Epidermal melanocyte (primary cell): Measurements from ENCODE around the gene VPS35L.

Experiments
- DNase-seq: peaks from one replicate; pipeline ENCODE4 v3.0.0; 2011; ENCODE audit warnings: low spot score; ENCODE audit not compliant: insufficient read length

VPS35L gene

GRCh38 chr16:19595043-19595767, 39.7 kb downstream of the VPS35L start:
- no peak for DNase-seq

- DNase-seq, result no peak
Observed at GRCh38 chr16:19598805-19599510, 43.5 kb downstream of the VPS35L start.

- no peak for DNase-seq
Observed at GRCh38 chr16:19599968-19600716, 44.6 kb downstream of the VPS35L start.

DNA sequence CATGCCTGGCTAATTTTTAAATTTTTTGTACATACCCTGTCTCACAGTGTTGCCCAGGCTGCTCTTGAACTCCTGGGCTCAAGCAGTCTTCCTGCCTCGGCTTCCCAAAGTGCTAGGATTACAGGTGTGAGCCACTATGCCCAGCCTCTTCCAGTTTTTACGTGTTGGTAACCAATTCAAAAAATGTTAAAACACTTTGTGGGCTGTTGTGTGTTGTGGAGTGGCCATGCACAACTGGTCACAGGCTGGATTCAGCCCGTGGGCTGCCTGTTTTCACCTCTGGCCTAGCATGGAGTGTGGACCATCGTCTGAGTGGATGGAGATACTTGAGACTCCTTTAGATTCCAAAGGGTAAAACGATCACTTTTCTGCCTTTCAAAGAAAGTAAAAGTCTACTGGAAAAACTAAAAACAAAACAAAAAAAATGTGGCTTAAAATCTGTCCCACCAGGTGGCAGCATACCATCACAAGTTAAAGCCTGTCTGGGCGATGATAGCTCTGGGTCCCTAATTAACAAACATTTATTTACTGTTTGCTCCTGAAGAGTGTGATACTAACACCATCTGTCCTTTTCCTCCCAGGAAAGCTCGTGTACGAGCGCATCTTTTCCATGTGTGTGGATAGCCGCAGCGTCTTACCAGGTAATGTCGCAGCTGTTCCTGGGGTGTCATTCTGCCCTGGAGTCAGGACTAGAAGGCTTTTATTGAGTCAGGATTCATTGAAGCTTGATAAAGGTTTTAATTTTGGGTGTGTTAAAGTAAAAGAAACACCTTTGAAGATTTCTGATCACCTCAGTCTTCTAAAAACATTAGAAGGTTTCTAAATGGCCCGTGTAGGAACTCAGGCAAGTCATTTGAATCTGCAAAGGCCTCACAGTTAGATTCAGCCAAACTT, 45.8 kb downstream of the VPS35L start:
- DNase-seq, result no peak

DNA sequence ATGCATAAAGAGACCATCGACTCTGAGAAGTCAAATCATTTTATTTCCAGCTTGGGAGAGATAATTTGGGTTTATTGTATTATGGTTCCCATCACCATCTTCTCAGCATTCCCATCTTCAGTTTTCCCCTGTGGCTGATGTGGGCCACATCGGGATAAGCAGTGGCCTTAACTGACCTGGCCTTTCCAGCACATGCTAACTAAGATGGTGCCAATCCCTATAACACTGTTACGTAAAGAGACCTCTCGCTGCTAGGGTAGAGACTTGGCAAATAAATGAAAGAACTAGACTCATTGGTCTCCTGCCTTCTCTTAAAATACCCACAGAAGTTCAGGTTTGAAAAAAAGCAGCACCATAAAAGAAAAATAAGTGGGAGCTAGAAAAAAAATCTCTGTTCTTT, 49.4 kb downstream of the VPS35L start:
- DNase-seq, result no peak

DNA sequence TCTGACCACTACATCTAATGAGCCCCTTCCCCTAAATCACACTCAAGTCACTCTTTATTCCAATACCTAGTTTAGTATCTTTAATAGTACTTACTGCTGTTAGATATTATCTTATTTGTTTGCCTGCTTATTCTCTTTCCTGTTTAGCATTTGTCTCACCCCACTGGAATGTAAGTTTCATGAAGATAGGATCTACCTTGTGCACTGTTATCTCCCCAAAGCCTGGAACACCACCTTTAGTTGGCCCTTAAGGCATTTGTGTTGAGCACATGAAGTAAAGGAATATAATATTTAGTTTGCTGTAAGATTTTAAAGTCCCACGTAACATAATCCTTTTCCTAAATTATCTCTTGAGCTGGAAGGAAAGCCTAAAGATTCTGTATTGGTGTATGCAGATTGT, 50.2 kb downstream of the VPS35L start:
- DNase-seq, result no peak

DNA sequence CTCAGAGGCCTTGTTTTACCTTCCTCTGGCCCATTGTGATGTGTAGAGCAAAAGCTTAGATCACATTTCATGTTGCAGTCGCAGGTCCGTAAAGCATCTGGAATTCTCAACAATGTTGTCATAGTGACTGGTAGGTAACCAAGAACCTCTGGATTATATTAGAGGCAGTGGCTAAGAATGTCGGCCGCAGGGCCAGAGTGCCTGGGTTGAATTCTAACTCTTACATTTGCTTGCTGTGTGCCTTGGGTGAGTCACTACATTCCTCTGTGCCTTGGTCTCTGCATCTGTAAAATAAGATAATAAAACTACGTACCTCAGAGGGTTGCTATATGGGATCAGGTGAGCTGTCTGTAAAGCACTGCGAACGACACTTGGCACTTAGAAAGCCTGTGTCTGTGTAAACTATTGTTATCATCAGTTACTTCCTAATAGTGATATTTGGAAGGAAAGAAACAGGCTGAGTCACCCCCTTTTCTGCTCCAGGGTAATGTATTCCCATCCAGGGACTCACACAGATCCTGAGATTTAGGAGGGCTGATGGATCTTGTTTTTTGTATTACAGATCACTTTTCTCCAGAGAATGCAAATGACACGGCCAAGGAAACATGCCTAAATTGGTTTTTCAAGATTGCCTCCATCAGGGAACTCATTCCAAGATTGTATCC, 52.2 kb downstream of the VPS35L start:
- DNase-seq, result no peak

- no peak for DNase-seq
Observed at GRCh38 chr16:19609359-19609758, 53.9 kb downstream of the VPS35L start.

DNA sequence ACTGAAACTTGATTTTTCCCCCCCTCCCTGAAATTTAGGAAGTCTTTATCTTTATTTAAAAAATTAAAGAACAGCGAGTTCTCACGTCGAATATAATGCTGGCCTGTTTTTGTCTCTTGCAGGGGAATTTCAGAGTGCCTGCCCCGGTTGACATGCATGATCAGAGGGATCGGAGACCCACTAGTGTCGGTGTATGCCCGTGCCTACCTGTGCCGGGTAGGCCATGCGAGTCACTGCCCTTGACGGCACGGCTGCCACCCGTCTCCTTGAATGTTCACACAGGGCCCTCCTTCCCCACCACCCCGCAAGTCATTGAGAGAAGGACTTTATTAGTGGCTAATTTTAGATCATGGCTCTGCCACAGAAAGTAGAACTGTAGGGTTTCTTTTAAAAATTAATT, 54.7 kb downstream of the VPS35L start:
- DNase-seq, result no peak

- DNase-seq, result no peak
Observed at GRCh38 chr16:19613834-19614233, 58.3 kb downstream of the VPS35L start.

GRCh38 chr16:19616241-19616640, 60.7 kb downstream of the VPS35L start:
- no peak for DNase-seq

- no peak for DNase-seq
Observed at GRCh38 chr16:19618876-19619275, 63.4 kb downstream of the VPS35L start.

DNA sequence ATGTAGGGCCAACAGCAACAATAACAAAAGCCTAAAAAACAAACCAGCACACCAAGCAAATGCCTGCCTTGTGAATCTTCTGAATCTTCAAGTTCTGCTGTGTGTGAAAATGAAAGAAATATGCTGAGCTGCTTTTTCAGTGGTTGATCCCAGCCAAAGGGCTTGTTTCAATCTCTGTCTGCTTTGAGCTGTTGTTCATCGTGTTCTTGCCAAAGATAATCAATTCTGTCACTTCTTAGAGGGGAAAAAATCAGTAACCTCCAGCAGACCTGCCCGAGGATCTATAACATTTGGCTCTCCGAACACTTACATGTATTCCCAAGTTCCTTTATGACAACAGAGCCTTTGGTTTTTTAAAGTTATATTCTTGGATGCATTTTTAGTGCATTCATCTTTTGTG, 65.9 kb downstream of the VPS35L start:
- DNase-seq, result no peak

- no peak for DNase-seq
Observed at GRCh38 chr16:19625039-19625438, 69.5 kb downstream of the VPS35L start.

DNA sequence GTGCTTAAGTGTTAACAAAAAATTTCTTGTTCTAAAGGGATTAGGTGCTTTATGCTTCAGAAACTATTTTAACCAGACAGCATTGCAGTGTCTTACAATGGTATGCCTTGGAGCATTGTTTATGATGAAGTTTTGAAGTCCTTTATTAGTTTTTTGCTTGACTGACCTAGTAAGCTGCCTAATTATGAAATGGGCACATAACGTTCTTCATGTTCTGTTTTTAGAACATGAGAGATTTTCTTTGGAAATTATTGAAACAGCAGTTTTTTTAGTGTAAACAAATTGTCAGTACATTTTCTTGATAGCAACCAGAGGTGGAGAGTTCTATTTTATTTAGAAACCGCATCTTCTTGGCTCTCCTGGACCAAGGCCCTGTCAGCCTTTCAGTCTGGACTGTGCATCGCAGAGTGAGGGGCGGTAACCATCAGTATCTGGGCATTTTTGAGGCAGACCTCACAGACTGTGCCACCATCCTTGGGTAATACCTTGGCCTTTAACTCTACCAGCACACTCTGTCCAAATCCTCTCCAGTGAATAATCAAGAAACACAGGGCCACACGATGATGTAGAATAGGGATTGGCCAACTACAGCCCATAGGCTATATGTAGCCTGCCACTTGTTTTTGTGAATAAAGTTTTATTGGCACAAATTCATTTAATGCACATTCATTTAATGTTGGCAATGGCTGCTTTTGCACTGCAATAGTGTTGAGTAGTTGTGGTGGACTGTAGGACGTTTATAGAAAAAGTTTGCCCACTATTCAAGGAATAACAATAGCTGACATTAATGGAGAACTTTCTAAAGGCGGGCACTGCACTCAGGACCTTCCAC, 81.1 kb downstream of the VPS35L start:
- no peak for DNase-seq

DNA sequence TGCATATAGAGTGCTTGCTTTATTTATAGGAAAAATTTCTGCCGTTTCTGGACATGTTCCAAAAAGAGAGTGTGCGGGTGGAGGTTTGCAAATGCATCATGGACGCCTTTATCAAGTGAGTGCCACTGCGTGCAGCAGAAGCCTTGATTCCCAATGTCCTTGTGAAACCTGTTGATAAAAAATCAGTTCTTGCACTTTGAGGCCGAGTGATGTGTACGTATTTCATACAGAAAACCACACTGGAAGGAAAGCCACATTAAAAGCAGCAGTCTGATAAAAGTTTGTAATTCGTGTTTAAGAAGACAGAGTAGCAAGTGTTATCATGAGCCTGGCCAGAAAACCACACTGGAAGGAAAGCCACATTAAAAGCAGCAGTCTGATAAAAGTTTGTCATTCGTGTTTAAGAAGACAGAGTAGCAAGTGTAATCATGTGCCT, 84.5 kb downstream of the VPS35L start:
- DNase-seq, result no peak

- no peak for DNase-seq
Observed at GRCh38 chr16:19642501-19642900, 87.0 kb downstream of the VPS35L start.

DNA sequence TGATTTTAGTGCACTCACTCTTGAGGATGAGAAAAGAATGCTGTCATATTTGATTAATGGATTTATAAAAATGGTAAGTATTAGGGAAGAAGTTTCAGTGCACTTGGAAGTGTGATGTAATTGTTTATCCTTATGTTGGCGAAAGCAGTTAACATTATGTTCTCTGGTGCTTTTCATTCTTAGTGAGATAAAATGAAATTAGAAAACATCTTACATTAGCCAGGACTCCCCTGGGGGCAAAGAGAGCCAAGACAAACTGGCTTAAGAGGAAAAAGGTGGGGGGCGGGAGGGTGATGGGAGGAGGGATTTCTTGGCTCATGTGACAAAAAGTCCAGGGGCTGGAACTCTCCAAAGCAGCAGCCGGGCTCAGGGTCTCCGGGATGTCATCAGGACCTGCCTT, 89.4 kb downstream of the VPS35L start:
- DNase-seq, result no peak

- no peak for DNase-seq
Observed at GRCh38 chr16:19645557-19645981, 90.1 kb downstream of the VPS35L start.

GRCh38 chr16:19649980-19650379, 94.5 kb downstream of the VPS35L start:
- DNase-seq, result no peak
